Purkinje cell (primary cell): ENCODE results near the gene TESPA1. TPM values are rescaled to one million over a fixed set of nuclear protein-coding genes. Genes with fewer than 3 reads are reported as not detected.

Experiments
- polyA plus RNA-seq: library from polyadenylated mRNA; unstranded; fragments of >200 nt; fragmentation: Nextera tagmentation; gene quantifications from 2 replicates; pipeline ENCODE4 v1.2.1, GENCODE V29; 2014

TESPA1 gene
- 13.2 TPM in 1 of 2 replicates, not detected in the other for polyA plus RNA-seq

GRCh38 chr12:54984658-54985376 is at the start of gene TESPA1:
TESPA1 (minus strand) TSS chr12:54984762; CDS start chr12:54974562, 10,200 bp downstream.

GRCh38 chr12:55019784-55020183 is 35.2 kb upstream of the TESPA1 start, which contains the start of gene NEUROD4:
NEUROD4 (plus strand) TSS chr12:55019974; CDS start chr12:55026440, 6,466 bp downstream.

Other genes with a start within 250 kb of the TESPA1 start
- gene MUCL1, start 130.2 kb downstream of the TESPA1 start, polyA plus RNA-seq: 2.0 TPM in 1 of 2 replicates, not detected in the other
- not detected in 2 replicates for gene NEUROD4, start 35.2 kb upstream of the TESPA1 start, polyA plus RNA-seq
- gene OR9K2, start 141.6 kb upstream of the TESPA1 start, polyA plus RNA-seq: not detected in 2 replicates
- gene OR10A7, start 236.3 kb upstream of the TESPA1 start, polyA plus RNA-seq: not detected in 2 replicates